G401 (cell line): Measurements from ENCODE around the gene TFPT. TPM values are rescaled to one million over a fixed set of nuclear protein-coding genes. Genes with fewer than 3 reads are reported as not detected.
"Not testable (repeated sequence)": the region's sequence is repeated elsewhere in the genome, so short reads cannot be mapped to it uniquely, and the experiment has no call there.

Experiments
- DNase-seq: peaks from one replicate; pipeline ENCODE4 v3.0.0-alpha.2; 2015; ENCODE audit warnings: low spot score
- in situ Hi-C: cut with HindIII; loops from 2 replicates; pipeline ENCODE4 v1.10.0; 2016; ENCODE audit warnings: low sequenced_read_pairs, mixed read lengths
- total RNA-seq: library from RNA; depleted of rRNA; stranded (reverse); fragments of >200 nt; shearing (Covaris generic); gene quantifications from 2 replicates; pipeline ENCODE4 v1.2.3, GENCODE V29; 2014; rRNA removed

Gene TFPT
- total RNA-seq, 1 experiment from 2014 or later = 21.6 TPM

DNA sequence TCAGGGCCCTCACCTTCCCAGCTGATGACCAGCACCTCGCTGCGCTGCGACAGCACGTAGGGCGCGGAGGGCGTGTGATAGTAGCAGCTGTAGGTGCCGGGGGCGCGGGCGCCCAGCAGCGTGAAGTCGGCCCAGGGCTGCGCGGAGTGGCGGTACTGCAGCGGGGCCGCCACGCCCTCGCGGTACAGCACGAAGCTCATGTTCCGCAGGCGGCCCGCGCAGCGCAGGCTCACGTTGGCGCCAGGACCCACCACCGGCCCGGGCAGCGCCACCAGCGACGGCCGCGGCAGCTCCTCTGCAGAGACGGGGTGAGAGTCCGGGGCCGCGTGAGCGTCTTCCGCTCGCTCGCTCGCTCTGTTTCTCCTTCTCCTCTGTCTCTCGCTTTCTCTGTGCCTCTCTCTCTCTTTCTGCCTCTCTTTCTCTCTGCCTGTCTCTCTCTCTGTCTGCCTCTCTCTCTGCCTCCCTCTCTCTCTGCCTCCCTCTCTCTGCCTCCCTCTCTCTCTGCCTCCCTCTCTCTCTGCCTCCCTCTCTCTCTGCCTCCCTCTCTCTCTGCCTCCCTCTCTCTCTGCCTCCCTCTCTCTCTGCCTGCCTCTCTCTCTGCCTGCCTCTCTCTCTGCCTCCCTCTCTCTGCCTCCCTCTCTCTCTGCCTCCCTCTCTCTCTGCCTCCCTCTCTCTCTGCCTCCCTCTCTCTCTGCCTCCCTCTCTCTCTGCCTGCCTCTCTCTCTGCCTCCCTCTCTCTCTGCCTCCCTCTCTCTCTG is 19.4 kb downstream of the TFPT start:
- in situ Hi-C loops, DNase-seq: not testable (repeated sequence)

- no peak for DNase-seq
- in situ Hi-C loops = no loop called here
Measured at GRCh38 chr19:54095136-54095858, 20.2 kb downstream of the TFPT start.

DNA sequence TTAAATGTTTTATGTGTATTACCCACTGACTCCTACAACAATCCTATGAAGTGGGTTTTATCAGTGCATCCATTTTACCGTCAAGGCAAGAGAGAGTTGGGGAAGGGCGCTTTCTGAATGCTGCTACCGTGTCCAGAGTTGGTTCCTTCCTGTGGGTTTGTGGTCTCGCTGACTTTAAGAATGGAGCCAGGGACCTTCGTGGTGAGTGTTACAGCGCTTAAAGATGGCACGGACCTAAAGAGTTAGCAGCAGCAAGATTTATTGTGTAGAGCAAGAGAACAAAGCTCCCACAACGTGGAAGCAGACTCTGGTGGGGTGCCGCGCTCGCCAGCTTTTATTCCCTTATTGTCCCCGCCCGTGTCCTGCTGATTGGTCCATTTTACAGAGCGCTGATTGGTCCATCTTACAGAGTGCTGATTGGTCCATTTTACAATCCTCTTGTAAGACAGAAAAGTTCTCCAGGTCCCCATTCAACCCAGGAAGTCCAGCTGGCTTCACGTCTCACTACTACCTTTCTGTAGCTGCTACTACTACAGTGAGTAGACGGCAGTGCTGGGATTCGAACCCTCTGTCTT is 20.9 kb downstream of the TFPT start:
- no peak for DNase-seq
- in situ Hi-C loops = no loop called here

DNA sequence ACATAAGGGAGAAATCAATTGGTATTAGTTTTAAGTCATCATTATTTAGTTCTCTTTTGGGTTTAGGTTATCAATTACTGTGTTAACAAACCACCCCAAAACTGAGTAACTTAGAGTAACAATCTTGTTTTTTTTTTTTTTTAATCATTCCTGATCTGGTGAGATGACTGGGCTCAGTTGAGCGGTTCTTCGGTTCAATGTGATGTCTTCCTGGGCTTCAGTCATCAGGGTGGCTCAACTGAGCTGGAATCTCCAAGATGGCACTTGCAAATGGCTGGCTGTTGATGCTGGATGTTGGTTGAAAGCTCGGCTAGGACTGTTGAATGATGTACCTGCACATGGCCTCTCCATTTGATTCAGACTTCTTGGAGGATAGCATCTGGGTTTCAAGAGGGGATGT is 31.0 kb downstream of the TFPT start:
- in situ Hi-C loops = no loop called here
- no peak for DNase-seq

DNA sequence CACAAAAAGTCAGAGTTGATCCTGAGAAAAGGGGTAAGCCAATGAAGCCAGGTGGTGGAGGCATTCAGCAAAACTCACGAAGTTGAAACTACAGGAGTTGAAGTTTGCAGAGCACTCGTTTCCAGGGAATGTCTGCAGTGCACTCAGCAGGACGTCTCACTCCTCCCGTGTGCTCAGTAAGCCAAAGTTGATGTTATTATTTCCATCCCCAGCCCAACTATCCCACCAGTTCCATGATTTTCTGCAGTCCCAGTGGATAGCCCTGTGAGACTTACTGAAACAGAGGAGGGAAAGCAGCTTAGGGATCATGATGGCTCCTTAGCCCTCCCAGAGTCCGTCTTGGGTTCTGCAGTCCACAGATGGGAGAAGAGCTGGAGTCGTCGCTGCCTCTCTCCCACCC is 34.4 kb downstream of the TFPT start, which contains the start of gene TARM1:
TSS of gene TARM1 (minus strand) at position 334 of the 400 bp plus-strand sequence. CDS start at position 309, 25 bp downstream.
- no peak for DNase-seq
- in situ Hi-C loops = no loop called here

GRCh38 chr19:54077334-54077733 is 38.1 kb downstream of the TFPT start:
- in situ Hi-C loops = no loop called here
- DNase-seq = no peak

DNA sequence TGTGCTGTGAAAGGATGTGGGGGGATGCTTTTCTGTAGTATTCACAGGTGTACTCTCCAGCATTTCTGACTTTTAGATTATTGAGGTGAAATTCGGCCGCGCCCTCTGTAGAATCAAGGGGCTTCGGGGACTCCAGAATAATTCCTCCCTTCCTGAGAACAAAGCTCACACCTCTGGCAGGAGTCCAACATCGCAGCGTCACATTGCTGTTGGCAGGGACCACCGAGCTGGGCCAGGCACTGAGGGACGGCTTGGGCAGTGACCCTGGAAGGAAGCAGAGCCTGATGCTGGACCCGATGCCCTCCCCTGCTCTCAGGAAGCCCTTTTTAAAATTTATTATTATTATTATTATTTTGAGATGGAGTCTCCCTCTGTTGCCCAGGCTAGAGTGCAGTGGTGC is 40.6 kb downstream of the TFPT start:
- in situ Hi-C loops = no loop called here
- DNase-seq = no peak

DNA sequence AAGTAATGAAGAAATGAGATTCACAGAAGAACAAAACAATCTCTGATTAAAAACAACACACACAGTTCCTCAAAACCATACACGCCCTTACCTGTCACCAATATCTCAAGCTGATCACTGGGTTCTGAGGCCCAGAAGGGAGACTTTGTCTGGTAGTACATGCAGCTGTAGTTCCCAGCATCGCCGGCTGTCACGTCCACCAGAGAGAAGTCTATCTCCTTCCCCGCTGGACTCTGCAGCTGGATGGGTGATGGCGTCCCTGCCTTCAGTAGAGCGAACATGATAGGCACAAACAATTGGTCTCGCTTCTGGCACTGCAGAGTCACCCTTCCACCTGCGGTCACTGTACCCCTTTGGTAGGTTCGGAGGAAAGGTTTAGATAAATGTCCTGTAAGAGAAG is 41.6 kb downstream of the TFPT start:
- no peak for DNase-seq
- in situ Hi-C loops = no loop called here

DNA sequence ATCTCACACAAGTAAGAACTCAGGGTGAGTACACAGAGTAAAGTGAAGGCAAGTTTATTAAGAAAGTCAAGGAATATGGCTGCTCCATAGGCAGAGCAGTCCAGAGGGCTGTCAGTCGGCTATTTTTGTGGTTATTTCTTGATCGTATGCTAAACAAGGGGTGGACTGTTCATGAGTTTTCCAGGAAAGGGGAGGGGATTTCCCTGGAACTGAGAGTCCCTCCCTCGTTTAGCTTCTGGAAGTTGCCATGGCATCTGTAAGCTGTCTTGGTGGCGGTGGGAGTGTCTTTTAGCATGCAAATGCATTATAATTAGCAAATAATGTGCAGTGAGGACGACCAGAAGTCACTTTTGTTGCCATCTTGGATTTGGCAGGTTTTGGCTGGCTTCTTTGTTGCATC is 46.0 kb downstream of the TFPT start:
- in situ Hi-C loops = no loop called here

DNA sequence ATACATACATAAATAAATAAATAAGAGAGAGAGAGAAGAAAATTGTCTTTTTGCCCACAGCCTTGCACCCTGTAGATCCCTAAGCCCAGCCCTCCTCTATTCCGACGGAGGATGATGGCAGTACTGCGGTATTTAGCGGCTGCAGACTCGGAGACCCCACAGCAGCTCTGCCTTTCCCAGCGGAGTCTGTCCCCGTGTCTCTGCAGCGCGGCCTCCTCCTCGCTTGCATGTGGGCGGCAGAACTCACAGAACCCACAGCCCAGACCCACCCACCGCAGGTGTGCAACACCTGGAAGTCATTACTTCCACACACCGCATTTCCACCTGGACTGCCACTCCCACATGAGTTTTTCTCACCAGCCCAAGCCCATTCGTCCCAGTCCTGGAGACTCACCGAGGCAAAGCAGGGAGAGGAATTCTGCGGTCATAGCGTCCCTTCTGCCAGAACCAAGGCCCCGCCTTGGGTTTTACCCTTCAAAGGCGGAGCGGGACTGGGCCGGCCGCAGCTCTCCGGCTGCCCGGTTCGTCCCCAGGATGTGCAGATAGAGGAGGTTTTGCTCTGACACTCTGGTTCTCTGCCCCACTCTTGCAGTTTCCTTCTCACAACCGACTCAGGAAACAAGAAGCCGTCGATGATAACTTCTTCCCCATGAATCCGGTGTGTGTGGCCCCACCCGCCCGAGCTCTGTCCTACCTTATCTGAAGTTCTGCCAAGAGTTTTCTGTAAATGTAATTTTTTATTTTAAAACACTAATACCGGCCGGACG is 51.9 kb downstream of the TFPT start, which contains the start of gene VSTM1:
TSS of gene VSTM1 (minus strand) at position 548 of the 767 bp plus-strand sequence. CDS start at position 428, 120 bp downstream.
- DNase-seq = no peak
- in situ Hi-C loops = no loop called here

More for the DNA sequence above, 46.0 kb downstream of the TFPT start:
- no peak for DNase-seq

- no peak for DNase-seq
- in situ Hi-C loops = no loop called here
Measured at GRCh38 chr19:54062643-54063042, 52.8 kb downstream of the TFPT start.

Other genes with a start within 250 kb of the TFPT start
- 6.1 and 6.3 TPM in 2 replicates for gene MYADM, start 247.8 kb downstream of the TFPT start, total RNA-seq
- 0.17 and 1.6 TPM in 2 replicates for gene PRKCG, start 233.5 kb downstream of the TFPT start, total RNA-seq
- gene CACNG7, start 206.4 kb downstream of the TFPT start, total RNA-seq = 6.9 and 11.0 TPM in 2 replicates
- gene CACNG8, start 152.7 kb downstream of the TFPT start, total RNA-seq = 0.68 and 1.8 TPM in 2 replicates
- gene CACNG6, start 124.0 kb downstream of the TFPT start, total RNA-seq = not detected in 2 replicates
- 0.71 TPM in 1 of 2 replicates, not detected in the other for gene VSTM1, start 51.8 kb downstream of the TFPT start, total RNA-seq
- not detected in 2 replicates for gene TARM1, start 34.3 kb downstream of the TFPT start, total RNA-seq
- gene OSCAR, start 14.9 kb downstream of the TFPT start, total RNA-seq = 1.7 TPM in 1 of 2 replicates, not detected in the other
- gene NDUFA3, start 12.8 kb downstream of the TFPT start, total RNA-seq = 28.7 and 54.7 TPM in 2 replicates
- gene PRPF31, start 97 bp upstream of the TFPT start, total RNA-seq = 111 and 113 TPM in 2 replicates
- gene CNOT3, start 22.1 kb upstream of the TFPT start, total RNA-seq = 11.6 and 15.2 TPM in 2 replicates
- 5.5 and 7.3 TPM in 2 replicates for gene LENG1, start 44.1 kb upstream of the TFPT start, total RNA-seq
- gene TMC4, start 57.5 kb upstream of the TFPT start, total RNA-seq = 9.6 TPM in 1 of 2 replicates, not detected in the other
- gene MBOAT7, start 73.9 kb upstream of the TFPT start, total RNA-seq = 36.3 and 46.0 TPM in 2 replicates
- 146 and 178 TPM in 2 replicates for gene TSEN34, start 75.7 kb upstream of the TFPT start, total RNA-seq
- 2,874 and 3,759 TPM in 2 replicates for gene RPS9, start 85.2 kb upstream of the TFPT start, total RNA-seq
- gene LILRB3, start 107.3 kb upstream of the TFPT start, total RNA-seq = 0.74 and 0.81 TPM in 2 replicates
- not detected in 2 replicates for gene LILRA6, start 127.1 kb upstream of the TFPT start, total RNA-seq
- gene LILRB5, start 141.6 kb upstream of the TFPT start, total RNA-seq = not detected in 2 replicates
- gene LILRB2, start 165.5 kb upstream of the TFPT start, total RNA-seq = not detected in 2 replicates
- gene LILRA5, start 197.5 kb upstream of the TFPT start, total RNA-seq = not detected in 2 replicates
- gene LILRA4, start 223.5 kb upstream of the TFPT start, total RNA-seq = not detected in 2 replicates
- gene LAIR1, start 249.3 kb upstream of the TFPT start, total RNA-seq = 0.37 TPM in 1 of 2 replicates, not detected in the other